Left lung (tissue), 10 donors: ENCODE measurements around the gene CHMP5. TPM values are rescaled to one million over a fixed set of nuclear protein-coding genes. Genes with fewer than 3 reads are reported as not detected.
A peak's percentile ranks its signal among the peaks of the same experiment; 100 is the strongest.

Experiments
- ATAC-seq: fragments of 200-7000 bp; cut with Tn5 transposase; one replicate; pipeline ENCODE4 v1.9.1; 2020; ENCODE audit warnings: moderate library complexity
- DNase-seq, 4 donors: peaks; one replicate each; pipeline ENCODE4 v3.0.0-alpha.2; 2013 to 2020
- H3K27ac ChIP-seq, 2 donors: fragments of 200-600 bp; sonication (generic) in 1 of 2; one replicate each; pipeline versions ENCODE4 v1.5.0 to v1.8.0; 2020 to 2021
- H3K27me3 ChIP-seq, 2 donors: fragments of 200-600 bp; sonication (generic) in 1 of 2; one replicate each; pipeline versions ENCODE4 v1.5.0 to v1.8.0; 2020 to 2021
- H3K36me3 ChIP-seq, 2 donors: fragments of 200-600 bp; sonication (generic) in 1 of 2; one replicate each; pipeline versions ENCODE4 v1.5.0 to v1.8.0; 2020 to 2021
- H3K4me1 ChIP-seq, 2 donors: fragments of 200-600 bp; one replicate each; pipeline ENCODE4 v1.8.0; 2021
- H3K4me3 ChIP-seq, 2 donors: fragments of 200-600 bp; sonication (generic) in 1 of 2; one replicate each; pipeline versions ENCODE4 v1.5.0 to v1.8.0; 2020 to 2021; ENCODE audit warnings: mild to moderate bottlenecking in 1 of 2
- H3K9me3 ChIP-seq, 2 donors: fragments of 200-600 bp; sonication (generic) in 1 of 2; one replicate each; pipeline versions ENCODE4 v1.5.0 to v1.8.0; 2020 to 2021
- CTCF ChIP-seq, 2 donors: fragments of 200-600 bp; sonication (generic) in 1 of 2; IDR thresholded peaks; one replicate each; pipeline versions ENCODE4 v1.5.0 to v1.8.0; 2021; ENCODE audit warnings: antibody characterized with exemption in 2 of 2
- intact Hi-C, 2 donors: fragments of 100-400 bp; cut with DNase I; formaldehyde crosslinking; loops; one replicate each; pipeline versions ENCODE4 v1.11.2 to v1.14.2; 2022
- polyA plus RNA-seq, 6 donors: library from polyadenylated mRNA; unstranded; fragments of 120-200 nt; gene quantifications; one replicate each; pipeline ENCODE4 v1.2.1, GENCODE V29; 2013; ENCODE audit not compliant: insufficient read length in 6 of 6
- total RNA-seq, 2 donors: library from RNA; stranded (reverse); fragmentation: NEBNext Ultra II Directional; extraction: Animal tissue kit (Norgen Biotek cat#: 25700); gene quantifications; one replicate each; pipeline ENCODE4 v1.2.1, GENCODE V29; 2021
- donor health status: DM: no; HTN: yes; CAD: no.
- donor health status: DM: no; HTN: no; CAD: no.

CHMP5 gene
- total and polyA plus RNA-seq, 8 donors, result 67.4 to 112 (median 95.8) TPM

GRCh38 chr9:33227741-33228140 is 37.1 kb upstream of the CHMP5 start:
- Histone ChIP-seq H3K27ac (peak overlapping the region in 1 of 2 donors; percentile 89), H3K27me3 (no peaks in the 10 kb centered on the region), H3K4me3 (no peak overlapping the region), H3K9me3 (no peaks in the 10 kb centered on the region), H3K36me3 (no peaks in the 10 kb centered on the region), H3K4me1 (peaks cover 0 to 26% of the 10 kb centered on the region in 2 donors)
- intact Hi-C loops, result loop anchor here in 1 of 2 donors (10.0 kb wide), 1 partner anchor 143 kb away; no protein-coding TSS in a partner anchor
- no peak for ATAC-seq
- DNase-seq, result no peak
- no peak for TF ChIP-seq CTCF (IDR thresholded peaks at IDR 0.05)

GRCh38 chr9:33228606-33229005 is 36.2 kb upstream of the CHMP5 start:
- peaks cover 0 to 26% of the 10 kb centered on the region in 2 donors for H3K4me1 ChIP-seq
- TF ChIP-seq CTCF (IDR thresholded peaks at IDR 0.05), result no peak
- no peaks in the 10 kb centered on the region for H3K9me3 ChIP-seq
- intact Hi-C loops, result loop anchor here in 1 of 2 donors (10.0 kb wide), 1 partner anchor 144 kb away; no protein-coding TSS in a partner anchor
- H3K27me3 ChIP-seq, result no peaks in the 10 kb centered on the region
- no peaks in the 10 kb centered on the region for H3K36me3 ChIP-seq
- H3K4me3 ChIP-seq, result no peak overlapping the region
- H3K27ac ChIP-seq, result peak overlapping the region in 1 of 2 donors; percentile 23
- DNase-seq (no peak), ATAC-seq (no peak)

- ATAC-seq, result peak; percentile 87
- intact Hi-C loops, result loop anchor here in 1 of 2 donors (10.0 kb wide), 1 partner anchor 145 kb away; no protein-coding TSS in a partner anchor
- DNase-seq, result peak in 3 of 4 donors; percentile 73 to 89 (median 83)
- no peak overlapping the region for H3K4me3 ChIP-seq
- H3K27ac ChIP-seq, result peak overlapping the region; percentile 23 to 26
- peaks cover 0 to 26% of the 10 kb centered on the region in 2 donors for H3K4me1 ChIP-seq
- peak in 1 of 2 donors; percentile 20 for TF ChIP-seq CTCF (IDR thresholded peaks at IDR 0.05)
- no peaks in the 10 kb centered on the region for H3K9me3 ChIP-seq
- H3K36me3 ChIP-seq, result no peaks in the 10 kb centered on the region
- no peaks in the 10 kb centered on the region for H3K27me3 ChIP-seq
Observed at GRCh38 chr9:33229359-33230114, 35.3 kb upstream of the CHMP5 start.

GRCh38 chr9:33230756-33231622 is 33.9 kb upstream of the CHMP5 start:
- intact Hi-C loops, result no loop called here
- Histone ChIP-seq H3K9me3 (no peaks in the 10 kb centered on the region), H3K27ac (no peak overlapping the region), H3K4me3 (no peak overlapping the region), H3K27me3 (no peaks in the 10 kb centered on the region), H3K36me3 (no peaks in the 10 kb centered on the region), H3K4me1 (peaks cover 0 to 15% of the 10 kb centered on the region in 2 donors)
- DNase-seq, result no peak
- ATAC-seq, result no peak
- no peak for TF ChIP-seq CTCF (IDR thresholded peaks at IDR 0.05)

GRCh38 chr9:33231623-33231942 is 33.3 kb upstream of the CHMP5 start:
- Histone ChIP-seq H3K36me3 (no peaks in the 10 kb centered on the region), H3K27me3 (no peaks in the 10 kb centered on the region), H3K27ac (no peak overlapping the region), H3K4me3 (no peak overlapping the region), H3K9me3 (no peaks in the 10 kb centered on the region), H3K4me1 (peaks cover 0 to 10% of the 10 kb centered on the region in 2 donors)
- DNase-seq, result no peak
- no peak for ATAC-seq
- intact Hi-C loops, result no loop called here
- TF ChIP-seq CTCF (IDR thresholded peaks at IDR 0.05), result no peak
